Forelimb muscle (tissue), 1 donor: ENCODE results near the gene SCLY. TPM values are rescaled to one million over a fixed set of nuclear protein-coding genes. Genes with fewer than 3 reads are reported as not detected.
"Not testable (repeated sequence)": the region's sequence is repeated elsewhere in the genome, so short reads cannot be mapped to it uniquely, and the experiment has no call there.

ENCODE experiments used
- DNase-seq: peaks from one replicate; pipeline ENCODE4 v3.0.0-alpha.2; 2013; ENCODE audit warnings: low read depth
- polyA plus RNA-seq: library from polyadenylated mRNA; unstranded; fragments of 120-200 nt; gene quantifications from one replicate; pipeline ENCODE4 v1.2.1, GENCODE V29; 2013; ENCODE audit not compliant: insufficient read length

SCLY gene
- polyA plus RNA-seq, 1 donor: 8.0 TPM

DNA sequence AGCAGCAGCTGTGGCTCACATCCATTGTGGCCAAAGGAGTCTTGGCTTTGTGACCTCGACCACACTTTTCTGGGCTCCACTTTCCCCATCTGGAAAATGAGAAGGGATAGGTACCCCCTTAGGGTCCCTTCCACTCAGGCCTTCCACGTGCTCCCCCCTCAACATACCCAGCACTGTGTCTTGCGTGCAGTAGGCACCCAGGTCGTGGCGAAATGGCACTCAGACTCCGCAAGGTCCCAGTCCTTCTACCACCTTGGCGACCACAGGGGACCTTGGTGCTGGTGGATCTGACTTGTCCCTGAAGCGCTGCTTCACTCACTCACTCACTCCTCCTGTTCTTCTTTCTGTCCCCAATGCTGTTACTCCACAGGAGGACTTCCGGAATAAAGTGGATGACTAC lies 19.9 kb upstream of the SCLY start:
- no peak for DNase-seq

DNA sequence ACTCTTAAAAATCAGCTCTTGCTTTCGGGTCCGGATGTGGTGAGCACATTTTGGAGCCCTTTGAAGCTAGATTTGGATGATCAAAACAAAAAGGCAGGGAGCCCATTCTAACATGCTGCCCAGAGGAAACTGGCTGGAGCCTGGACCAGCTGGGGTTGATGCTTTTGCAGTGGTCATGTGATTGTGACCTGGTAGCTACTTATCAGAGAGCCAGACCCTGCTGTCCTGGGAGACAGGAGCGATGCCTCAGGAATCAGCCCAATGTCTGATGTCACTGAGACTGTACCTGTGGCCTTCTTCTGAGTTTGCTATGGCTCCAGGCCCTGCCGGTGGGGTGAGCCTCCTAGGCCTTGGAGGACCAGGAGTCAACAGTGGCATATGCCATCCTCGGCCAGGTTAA lies 18.7 kb upstream of the SCLY start:
- no peak for DNase-seq

DNA sequence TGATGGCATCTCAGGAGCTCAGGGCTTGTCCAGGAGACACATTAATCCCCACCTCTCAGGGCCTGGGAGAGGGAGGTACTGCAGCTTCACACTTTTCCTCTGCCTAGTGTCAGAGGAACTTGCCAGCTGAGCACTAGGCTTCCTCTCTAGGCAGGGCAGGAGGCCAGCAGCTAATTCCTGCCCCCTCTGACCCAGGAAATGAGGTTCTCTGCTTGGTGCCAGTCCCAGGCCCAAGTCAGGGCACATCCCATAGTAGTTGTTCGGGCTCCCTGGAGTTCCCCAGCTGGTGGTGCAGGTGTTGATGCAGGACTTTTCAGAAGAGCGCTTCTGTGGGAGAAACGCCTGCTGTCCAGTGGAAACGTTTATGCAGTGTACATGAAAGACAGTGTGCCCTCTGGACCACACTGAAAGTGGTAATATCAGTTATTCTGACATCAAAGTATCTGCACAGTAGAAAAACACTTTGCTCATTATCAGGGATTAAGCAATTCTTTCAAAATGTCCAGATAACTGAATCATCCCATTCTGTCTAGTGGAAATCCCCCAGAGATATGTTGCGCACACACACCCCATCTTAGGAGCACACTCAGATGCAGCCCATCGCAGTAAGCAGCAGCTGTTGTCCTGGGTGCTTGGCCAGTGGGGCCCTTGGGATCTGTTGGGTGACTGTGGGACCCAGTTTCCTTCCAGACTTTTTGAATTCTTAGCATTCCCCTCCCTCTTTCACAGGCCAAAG lies 17.8 kb upstream of the SCLY start:
- DNase-seq: no peak

DNA sequence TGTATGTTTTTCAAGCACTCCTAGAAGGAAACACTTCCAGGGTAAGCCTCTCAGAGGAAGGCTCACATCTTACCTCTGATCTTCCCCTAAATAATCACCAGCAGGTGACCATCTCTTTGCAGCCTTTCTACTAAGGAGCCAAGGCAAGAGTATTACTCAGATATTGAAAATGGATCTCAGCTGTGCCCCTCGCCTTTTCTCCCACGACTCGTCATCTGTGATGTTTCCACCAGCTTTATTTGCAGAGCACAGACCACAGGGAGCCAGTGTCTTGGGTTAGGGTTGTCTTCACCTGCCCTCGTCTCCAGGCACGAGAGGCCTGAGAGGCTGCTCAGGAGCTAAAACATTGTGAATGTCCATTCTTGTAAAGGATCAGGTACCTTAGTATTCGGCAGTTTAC lies 16.9 kb upstream of the SCLY start:
- DNase-seq: no peak

DNA sequence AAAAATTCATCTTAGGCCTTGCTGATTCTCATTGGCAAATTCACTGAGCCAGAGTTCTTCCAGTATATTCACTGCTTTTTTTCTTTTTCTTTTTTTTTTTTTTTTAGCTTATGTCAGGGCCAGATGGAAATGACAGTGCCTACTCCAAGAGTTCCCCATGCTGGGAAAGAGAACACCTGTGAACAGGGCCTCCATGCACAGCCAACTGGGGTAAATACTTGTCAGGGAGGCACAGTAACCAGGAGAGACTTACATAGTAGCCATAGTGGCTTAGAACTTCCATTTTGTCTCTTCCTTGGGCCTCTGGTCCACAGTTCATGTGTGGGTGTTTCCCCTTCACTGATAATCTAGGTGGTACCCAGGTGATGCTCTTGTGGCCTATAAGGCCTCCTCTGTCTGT lies 15.2 kb upstream of the SCLY start:
- DNase-seq: no peak

DNA sequence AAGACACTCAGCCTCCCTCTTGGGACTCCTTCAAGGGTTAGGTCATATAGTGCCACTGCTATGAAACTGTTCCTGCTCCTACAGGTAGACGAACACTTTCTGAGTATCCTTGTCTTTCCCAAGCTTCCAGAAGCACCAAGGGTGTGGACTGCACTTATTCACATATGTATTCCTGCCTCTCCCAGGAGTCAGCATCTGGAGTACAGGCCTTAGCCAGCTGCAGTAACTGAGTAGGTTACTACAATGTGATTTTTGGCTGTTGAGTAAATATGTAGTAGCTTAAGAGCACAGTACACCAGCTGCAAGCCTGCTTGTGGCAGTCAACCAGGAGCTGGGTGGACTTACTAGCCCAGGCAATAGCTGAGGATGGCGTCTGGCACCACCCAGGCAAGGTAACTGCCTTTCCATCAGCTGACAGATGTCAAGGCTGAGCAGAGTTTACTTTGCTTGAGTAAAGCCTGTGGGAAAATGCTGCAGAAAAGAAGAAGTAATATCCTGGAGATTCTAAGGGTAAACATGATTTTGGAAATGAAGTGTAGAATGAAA lies 14.0 kb upstream of the SCLY start:
- no peak for DNase-seq

DNA sequence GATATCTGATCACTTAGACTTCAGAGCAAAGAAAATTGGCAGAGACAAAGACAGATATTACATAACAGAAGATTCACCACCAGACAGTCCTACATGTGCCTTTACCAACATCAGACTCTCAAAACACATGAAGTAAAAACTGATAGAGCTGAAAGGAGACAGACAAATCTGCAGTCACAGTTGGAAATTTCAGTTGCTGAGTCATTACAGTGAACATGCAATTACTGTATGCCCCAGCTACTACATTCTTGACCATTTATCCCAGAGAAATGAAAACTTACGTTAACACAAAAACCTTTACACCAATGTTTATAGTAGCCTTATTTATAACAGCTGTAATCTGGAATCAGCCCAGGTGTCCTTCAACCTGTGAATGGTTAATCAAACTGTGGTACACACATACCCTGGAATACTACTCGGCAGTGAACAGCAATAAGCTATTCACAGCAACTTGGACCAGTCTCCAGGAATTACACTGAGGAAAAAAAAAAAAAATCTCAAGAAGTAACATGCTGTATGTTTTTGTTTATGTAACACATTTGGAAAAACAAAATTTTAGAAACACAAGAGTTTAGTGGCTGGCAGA lies 7.5 kb upstream of the SCLY start:
- DNase-seq: no peak

DNA sequence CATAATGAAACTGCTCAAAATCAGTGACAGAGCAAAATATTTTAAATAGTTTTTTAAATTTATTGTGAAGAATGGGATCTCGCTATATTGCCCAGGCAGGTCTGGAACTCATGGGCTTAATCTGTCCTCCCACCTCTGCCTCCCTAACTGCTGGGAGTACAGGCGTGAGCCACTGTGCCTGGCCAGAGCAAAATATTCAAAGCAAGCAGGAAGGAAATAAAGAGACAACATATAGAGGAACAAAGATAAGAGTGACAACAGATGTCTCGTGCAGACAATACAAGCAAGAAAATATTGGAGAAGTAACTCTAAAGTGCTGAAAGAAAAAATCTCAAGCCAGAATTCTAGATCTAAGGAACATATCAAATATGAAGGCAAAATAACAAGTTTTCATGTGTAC lies 5.0 kb upstream of the SCLY start:
- no peak for DNase-seq

DNA sequence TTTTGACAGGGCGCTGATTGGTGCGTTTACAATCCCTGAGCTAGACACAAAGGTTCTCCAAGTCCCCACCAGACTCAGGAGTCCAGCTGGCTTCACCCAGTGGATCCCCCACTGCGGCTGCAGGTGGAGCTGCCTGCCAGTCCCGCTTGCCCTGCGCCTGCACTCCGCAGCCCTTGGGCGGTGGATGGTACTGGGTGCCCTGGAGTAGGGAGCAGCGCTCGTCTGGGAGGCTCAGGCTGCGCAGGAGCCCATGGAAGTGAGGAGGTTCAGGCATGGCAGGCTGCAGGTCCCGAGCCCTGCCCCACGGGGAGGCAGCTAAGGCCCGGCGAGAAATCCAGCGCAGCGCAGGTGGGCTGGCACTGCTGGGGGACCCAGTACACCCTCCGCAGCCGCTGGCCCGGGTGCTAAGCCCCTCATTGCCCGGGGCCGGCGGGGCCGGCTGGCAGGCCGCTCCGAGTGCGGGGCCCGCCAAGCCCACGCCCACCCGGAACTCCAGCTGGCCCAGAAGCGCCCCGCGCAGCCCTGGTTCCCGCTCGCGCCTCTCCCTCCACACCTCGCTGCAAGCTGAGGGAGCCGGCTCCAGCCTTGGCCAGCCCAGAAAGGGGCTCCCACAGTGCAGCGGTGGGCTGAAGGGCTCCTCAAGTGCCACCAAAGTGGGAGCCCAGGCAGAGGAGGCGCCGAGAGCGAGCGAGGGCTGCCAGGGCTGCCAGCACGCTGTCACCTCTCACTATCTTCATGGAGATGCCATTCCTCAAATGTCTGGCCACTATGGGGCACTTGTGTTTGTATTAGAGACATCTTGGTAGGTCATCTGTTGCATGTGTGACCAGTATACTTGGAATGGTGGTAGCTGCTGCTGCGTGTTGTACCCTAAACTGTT lies 2.9 kb upstream of the SCLY start:
- not testable (repeated sequence) for DNase-seq

DNA sequence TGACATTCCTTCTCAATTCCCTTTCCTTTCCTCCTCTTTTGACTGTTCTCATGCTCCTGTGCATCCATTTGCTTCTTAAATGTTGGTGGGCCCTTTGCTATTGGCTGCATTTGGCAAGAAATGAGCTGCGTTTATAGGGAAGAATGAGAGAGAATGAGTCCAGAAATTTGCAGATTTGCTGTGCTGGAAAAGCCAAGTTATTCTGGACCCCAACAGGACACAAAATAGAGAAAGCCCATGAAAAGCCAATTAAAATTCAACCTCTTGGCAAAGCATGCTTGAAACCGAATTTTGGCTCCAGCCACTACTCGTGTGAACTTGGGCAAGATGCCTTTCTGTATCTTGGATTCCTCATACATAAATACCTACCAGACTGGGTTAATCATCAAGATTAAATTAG lies 1.3 kb upstream of the SCLY start:
- DNase-seq: no peak

DNA sequence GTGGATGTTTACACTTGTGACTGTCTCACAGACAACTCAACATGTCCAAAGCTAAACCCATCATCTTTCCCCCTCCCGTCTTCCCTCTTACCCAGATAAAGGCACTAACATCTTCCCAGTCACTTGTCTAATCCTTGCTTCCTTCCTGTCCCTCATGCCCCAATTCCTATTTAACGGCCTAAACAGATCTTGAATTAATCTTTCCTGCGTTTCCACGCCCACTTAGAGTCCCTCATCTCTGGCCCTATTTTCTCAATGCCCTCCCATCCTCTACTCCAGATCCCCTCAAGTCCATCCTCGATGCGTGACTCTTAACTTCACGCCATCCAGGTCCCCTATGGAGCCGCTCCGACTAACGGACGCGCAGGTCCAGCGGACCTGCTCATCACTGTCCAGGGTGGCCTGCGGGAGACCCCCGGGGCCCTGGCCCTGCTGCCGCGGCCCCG lies 682 bp upstream of the SCLY start:
- DNase-seq: no peak

DNA sequence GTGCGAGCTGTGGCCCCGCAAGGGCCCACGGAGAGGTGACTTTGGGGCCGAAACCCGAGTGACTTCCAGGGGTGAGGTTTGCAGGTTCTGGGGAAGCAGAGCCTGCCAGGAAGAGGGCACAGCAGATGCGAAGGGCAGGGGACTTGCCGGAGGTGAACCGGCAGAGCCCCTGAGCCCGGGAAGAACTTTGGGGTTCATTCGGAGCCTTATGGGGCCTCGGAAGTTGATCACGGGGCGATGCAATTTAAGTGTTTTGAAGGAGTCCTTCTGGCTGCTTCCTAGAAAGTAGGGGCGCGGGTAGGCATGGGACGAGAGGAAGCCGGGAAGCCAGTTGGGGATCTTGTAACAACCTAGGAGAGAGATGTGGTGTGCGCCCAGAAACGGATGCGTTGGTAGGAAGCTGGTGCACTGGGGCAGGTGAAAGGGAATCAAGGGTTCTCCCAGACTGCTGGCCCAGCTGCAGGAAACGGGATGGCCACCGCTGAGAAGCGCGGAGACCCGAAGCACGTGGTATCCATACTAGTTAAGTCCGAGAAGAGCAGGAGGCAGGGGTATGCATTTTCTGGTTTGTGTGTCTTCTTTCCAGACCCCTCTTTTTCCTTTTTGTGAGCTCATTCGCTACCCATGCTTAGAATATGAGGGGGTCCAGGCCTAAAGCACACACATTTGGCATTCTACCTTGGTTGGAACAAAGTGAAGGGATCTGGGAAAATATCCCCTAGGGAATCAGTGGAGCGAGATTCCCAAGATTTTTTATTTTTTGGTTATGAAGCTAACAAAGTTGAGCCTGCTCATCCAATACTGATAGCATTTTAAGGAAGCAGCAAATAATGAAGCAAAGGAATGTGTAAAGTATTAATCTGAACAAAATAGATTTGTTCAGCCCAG lies 758 bp downstream of the SCLY start:
- no peak for DNase-seq

DNA sequence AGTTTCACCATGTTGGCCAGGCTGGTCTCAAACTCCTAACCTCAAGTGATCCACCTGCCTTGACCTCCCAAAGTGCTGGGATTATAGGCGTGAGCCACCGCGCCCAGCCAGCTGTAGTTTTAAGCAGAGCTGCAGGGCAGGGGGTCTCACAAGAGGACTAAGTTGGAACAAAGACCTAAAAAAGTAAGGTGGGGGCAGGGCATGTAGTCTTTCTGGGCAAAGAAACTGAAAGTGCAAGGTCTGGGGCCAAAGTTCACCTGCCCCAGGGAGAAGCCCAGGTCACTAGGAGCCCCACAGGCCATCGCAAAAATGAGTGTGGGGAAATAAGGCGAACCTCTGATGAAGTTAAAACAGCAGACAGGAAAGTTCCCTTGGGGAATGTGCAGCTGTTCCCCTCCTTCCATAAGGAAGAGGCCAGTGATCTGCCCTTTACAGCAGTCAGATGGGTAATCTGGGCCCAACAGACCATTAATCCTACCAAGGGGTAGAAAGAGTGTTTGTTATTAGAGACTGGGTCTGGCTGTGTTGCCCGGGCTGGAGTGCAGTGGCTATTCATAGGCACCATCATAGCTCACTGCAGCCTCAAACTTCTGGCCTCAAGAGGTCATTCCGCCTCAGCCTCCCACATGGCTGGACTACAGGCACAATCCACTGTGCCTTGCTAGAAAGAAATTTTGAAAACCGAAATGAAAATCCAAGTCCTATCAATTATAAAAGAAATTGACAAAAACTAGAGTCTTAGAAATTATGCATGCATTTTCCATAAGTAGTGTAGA lies 2.8 kb downstream of the SCLY start:
- DNase-seq: no peak

DNA sequence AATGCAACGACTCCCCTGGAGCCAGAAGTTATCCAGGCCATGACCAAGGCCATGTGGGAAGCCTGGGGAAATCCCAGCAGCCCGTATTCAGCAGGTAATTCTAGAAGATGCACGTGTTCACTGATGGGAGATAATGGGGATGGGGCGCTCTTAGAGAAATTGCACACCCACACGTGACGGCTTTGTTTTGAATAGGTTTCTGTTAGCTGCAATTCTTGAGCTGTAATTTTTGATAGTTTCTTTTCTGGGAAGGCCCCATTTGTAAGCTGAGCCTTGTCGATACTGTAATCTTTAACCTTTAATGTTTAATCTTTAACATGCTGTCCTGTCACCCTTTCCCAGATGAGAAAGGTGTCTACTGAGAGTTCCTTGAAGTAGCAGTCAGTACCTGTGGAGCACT lies 3.6 kb downstream of the SCLY start:
- no peak for DNase-seq

DNA sequence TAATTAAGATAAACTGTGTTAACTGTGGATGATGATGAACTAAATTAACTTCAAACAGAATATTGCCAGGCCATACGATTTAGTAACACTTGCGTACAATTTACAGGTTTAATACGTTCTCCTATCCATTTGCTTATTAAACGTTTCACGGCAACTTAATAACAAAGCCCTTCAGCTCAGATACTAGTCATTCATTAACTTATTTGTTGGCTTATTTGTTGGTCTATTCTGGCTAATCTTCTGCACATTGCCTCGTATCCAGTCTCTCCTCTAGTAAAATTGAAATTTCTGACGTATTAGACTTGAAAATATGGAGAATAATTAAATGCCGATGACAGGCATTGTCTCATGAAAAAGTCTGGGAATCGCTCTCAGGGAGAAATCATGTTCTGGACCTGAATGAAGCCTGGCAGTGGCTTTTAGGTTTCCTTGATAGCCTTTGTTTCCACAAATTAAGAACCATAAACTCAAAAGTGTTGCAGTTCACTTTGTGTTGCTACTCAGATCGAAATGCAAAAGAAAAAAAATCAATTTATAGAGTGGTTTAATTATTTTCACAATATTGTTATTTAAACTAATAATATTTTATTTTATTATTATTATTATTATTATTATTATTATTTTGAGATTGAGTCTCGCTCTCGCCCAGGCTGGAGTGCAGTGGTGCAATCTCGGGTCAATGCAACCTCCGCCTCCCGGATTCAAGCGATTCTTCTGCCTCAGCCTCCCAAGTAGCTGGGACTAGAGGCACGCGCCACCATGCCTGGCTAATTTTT lies 4.5 kb downstream of the SCLY start:
- no peak for DNase-seq

DNA sequence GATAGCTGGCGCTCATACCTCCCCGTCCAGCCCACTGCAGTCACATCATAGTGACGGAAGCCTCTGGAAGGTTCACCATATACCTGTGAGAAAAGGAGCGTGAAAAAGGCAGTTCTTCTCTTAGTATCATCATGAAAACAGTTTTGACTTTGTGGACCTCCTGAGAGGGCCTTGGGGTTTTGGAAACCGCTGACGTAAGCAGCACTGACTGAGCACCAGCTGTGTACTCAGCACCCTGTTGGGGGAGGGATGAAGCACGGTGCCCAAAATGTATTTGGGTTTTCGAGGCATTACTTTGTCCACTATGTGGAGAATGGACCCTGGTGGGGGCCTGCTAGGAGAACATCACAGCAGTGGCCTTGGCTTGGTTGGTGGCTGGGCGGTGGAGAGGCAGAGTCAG lies 5.4 kb downstream of the SCLY start:
- no peak for DNase-seq

DNA sequence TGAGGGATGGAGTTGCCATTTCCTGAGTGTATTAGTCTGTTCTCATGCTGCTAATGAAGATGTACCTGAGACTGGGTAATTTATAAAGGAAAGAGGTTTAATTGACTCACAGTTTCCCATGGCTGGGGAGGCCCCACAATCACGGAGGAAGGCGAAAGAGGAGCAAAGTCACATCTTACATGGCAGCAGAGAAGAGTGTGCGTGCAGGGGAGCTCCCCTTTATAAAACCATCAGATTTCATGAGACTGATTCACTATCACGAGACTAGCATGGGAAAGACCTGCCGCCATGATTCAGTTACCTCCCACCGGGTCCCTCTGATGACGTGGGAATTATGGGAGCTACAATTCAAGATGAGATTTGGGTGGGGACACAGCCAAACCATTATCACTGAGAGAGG lies 5.9 kb downstream of the SCLY start:
- not testable (repeated sequence) for DNase-seq

DNA sequence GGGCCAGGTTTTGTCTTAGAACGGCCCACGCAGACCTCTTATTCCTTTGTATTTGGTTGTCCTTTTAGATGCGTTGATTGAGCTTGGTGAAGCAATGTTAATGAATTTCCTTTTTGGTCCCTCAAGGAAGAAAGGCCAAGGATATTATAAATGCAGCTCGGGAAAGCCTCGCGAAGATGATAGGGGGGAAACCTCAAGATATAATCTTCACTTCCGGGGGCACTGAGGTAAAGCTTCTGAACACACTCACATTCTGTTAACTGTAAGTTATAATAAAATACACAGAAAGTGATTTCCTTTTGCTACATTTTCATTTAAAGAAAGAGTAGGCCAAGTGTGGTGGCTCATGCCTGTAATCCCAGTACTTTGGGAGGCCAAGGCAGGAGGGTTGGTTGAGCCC lies 7.1 kb downstream of the SCLY start:
- no peak for DNase-seq

DNA sequence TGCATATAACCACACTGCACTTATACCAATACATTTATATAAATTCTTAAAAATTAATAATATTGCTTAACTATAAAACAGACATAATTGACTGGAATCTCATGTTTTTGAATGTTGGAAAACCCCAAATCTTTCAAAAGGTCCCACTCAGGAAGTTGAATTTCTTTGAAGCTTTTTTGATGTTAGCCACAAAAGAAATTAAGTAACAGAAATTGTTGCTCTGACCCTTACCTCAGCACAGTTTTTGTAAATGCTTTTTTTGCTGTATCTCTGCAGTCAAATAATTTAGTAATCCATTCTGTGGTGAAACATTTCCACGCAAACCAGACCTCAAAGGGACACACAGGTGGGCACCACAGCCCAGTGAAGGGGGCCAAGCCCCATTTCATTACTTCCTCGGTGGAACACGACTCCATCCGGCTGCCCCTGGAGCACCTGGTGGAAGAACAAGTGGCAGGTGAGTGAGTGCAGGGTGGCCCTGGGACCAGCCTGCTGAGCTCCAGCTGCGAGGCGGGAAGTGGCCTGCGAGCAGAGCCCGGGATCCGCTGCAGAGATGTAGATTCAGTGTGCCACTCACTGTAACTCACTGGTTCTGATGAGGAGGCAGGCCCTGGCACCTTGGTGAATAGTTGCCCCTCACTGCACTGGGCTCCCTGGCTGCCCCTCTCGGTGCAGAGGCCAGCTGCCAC lies 8.4 kb downstream of the SCLY start:
- DNase-seq: no peak
